Esophagus squamous epithelium (tissue), 5 donors: ENCODE data around the gene CACNB4. TPM values are rescaled to one million over a fixed set of nuclear protein-coding genes. Genes with fewer than 3 reads are reported as not detected.

Source experiments
- DNase-seq: peaks from one replicate; lab custom pipeline; 2025; lab: John Stamatoyannopoulos, UW
- H3K27ac ChIP-seq, 4 donors: fragments of 200-600 bp; sonication (generic); one replicate each; pipeline ENCODE4 v1.5.1; 2016 to 2019; ENCODE audit warnings: mild to moderate bottlenecking in 1 of 4
- H3K27me3 ChIP-seq, 4 donors: fragments of 200-600 bp; sonication (generic); 1 replicate in 3 of 4; 2 replicates in 1 of 4; pipeline versions ENCODE4 v1.5.1 to v1.6.0; 2017 to 2021; ENCODE audit warnings: antibody characterized with exemption in 1 of 4
- H3K36me3 ChIP-seq, 3 donors: fragments of 200-600 bp; sonication (generic); one replicate each; pipeline ENCODE4 v1.5.1; 2016 to 2019
- H3K4me1 ChIP-seq, 3 donors: fragments of 200-600 bp; sonication (generic); one replicate each; pipeline ENCODE4 v1.5.1; 2017 to 2019
- H3K4me3 ChIP-seq, 4 donors: fragments of 200-600 bp; sonication (generic); 1 replicate in 3 of 4; 2 replicates in 1 of 4; pipeline ENCODE4 v1.5.1; 2016 to 2019; ENCODE audit warnings: mild to moderate bottlenecking in 2 of 4, moderate library complexity in 1 of 4
- H3K9me3 ChIP-seq, 3 donors: fragments of 200-600 bp; sonication (generic); one replicate each; pipeline ENCODE4 v1.5.1; 2016 to 2019
- CTCF ChIP-seq, 6 experiments: fragments of 450-650 bp in 4 of 6; fragments of 200-600 bp in 2 of 6; sonication (generic) in 2 of 6; IDR thresholded peaks; one replicate each; pipeline ENCODE4 v1.5.1; 2016 to 2019; ENCODE audit warnings: antibody characterized with exemption in 6 of 6, mild to moderate bottlenecking in 4 of 6, moderate library complexity in 4 of 6
- POLR2A ChIP-seq, 4 donors: fragments of 450-650 bp; IDR thresholded peaks; one replicate each; pipeline ENCODE4 v1.6.1; 2017; ENCODE audit warnings: antibody characterized with exemption in 4 of 4, mild to moderate bottlenecking in 4 of 4, moderate library complexity in 3 of 4
- WGBS, 2 donors: methylation state at CpG; one replicate each; pipeline ENCODE4 v1.1.5; 2018; 5-methylcytosine and 5-hydroxymethylcytosine counted together
- intact Hi-C: fragments of 100-400 bp; cut with DNase I; formaldehyde crosslinking; loops from one replicate; pipeline ENCODE4 v1.15.0; 2022
- total RNA-seq, 4 donors: library from RNA; depleted of rRNA; stranded (reverse); fragments of >200 nt; gene quantifications; one replicate each; pipeline ENCODE4 v1.1.0, GENCODE V29; 2016
- donor health status: DM: yes; HTN: yes; CAD: no.

The CACNB4 gene
- total RNA-seq, 4 donors from 2014 or later: 6.1 to 11.1 (median 7.2) TPM

- H3K27ac ChIP-seq: peak overlapping the region in 3 of 4 donors; percentile 23 to 64 (median 35)
- no peak for DNase-seq
- no peaks in the 10 kb centered on the region for H3K36me3 ChIP-seq
- no peaks in the 10 kb centered on the region for H3K27me3 ChIP-seq
- no peaks in the 10 kb centered on the region for H3K9me3 ChIP-seq
- intact Hi-C loops: loop anchor here (10.0 kb wide), 2 partner anchors 76 to 596 kb away; no protein-coding TSS in a partner anchor
- no peak for TF ChIP-seq CTCF (IDR thresholded peaks at IDR 0.05)
- no peak for TF ChIP-seq POLR2A (IDR thresholded peaks at IDR 0.05)
- peaks cover 17 to 54% (median 26%) of the 10 kb centered on the region in 3 donors for H3K4me1 ChIP-seq
- 50 to 83% methylated on average over 3 to 5 of the region's 5 CpGs for WGBS, 2 donors
- no peak overlapping the region for H3K4me3 ChIP-seq
Measured at GRCh38 chr2:152038441-152038958, 60.3 kb downstream of the CACNB4 start.

GRCh38 chr2:152037743-152038435 lies 61.0 kb downstream of the CACNB4 start:
- no peaks in the 10 kb centered on the region for H3K9me3 ChIP-seq
- peaks cover 17 to 49% (median 21%) of the 10 kb centered on the region in 3 donors for H3K4me1 ChIP-seq
- WGBS, 2 donors: 55 to 60% methylated on average over 4 of the region's 6 CpGs
- no peak overlapping the region for H3K4me3 ChIP-seq
- intact Hi-C loops: loop anchor here (10.0 kb wide), 2 partner anchors 77 to 597 kb away; no protein-coding TSS in a partner anchor
- H3K36me3 ChIP-seq: no peaks in the 10 kb centered on the region
- no peaks in the 10 kb centered on the region for H3K27me3 ChIP-seq
- DNase-seq: no peak
- peak overlapping the region in 3 of 4 donors; percentile 23 to 64 (median 35) for H3K27ac ChIP-seq
- TF ChIP-seq POLR2A (IDR thresholded peaks at IDR 0.05) (no peak), CTCF (IDR thresholded peaks at IDR 0.05) (no peak)

- TF ChIP-seq CTCF (IDR thresholded peaks at IDR 0.05) (peak; percentile 42 to 80 (median 68)), POLR2A (IDR thresholded peaks at IDR 0.05) (no peak)
- intact Hi-C loops: loop anchor here (10.0 kb wide), 2 partner anchors 78 to 598 kb away; no protein-coding TSS in a partner anchor
- Histone ChIP-seq H3K4me3 (no peak overlapping the region), H3K36me3 (no peaks in the 10 kb centered on the region), H3K27me3 (no peaks in the 10 kb centered on the region), H3K4me1 (peaks cover 17 to 42% (median 21%) of the 10 kb centered on the region in 3 donors), H3K9me3 (no peaks in the 10 kb centered on the region), H3K27ac (no peak overlapping the region)
- no peak for DNase-seq
- WGBS, 2 donors: 31 to 37% methylated on average over 9 to 10 of the region's 10 CpGs
Measured at GRCh38 chr2:152036611-152037469, 62.0 kb downstream of the CACNB4 start.

GRCh38 chr2:152034257-152034801 lies 64.5 kb downstream of the CACNB4 start:
- Histone ChIP-seq H3K27ac (no peak overlapping the region), H3K27me3 (no peaks in the 10 kb centered on the region), H3K4me3 (no peak overlapping the region), H3K9me3 (no peaks in the 10 kb centered on the region), H3K36me3 (no peaks in the 10 kb centered on the region), H3K4me1 (peaks cover 17 to 25% (median 17%) of the 10 kb centered on the region in 3 donors)
- no peak for TF ChIP-seq POLR2A (IDR thresholded peaks at IDR 0.05)
- TF ChIP-seq CTCF (IDR thresholded peaks at IDR 0.05): no peak
- intact Hi-C loops: loop anchor here (10.0 kb wide), 2 partner anchors 80 to 600 kb away; no protein-coding TSS in a partner anchor
- no peak for DNase-seq
- 88 to 91% methylated on average over 7 of the region's 7 CpGs for WGBS, 2 donors
